AG10803 (cell line): Measurements from ENCODE around the gene KIF12.

Experiments
- DNase-seq: peaks from one replicate; pipeline ENCODE4 v3.0.0; 2010; ENCODE audit warnings: low read depth
- H3K4me3 ChIP-seq: 2 replicates; pipeline ENCODE4 v1.5.1; 2011; ENCODE audit warnings: mild to moderate bottlenecking, low read length, control low read depth
- TF ChIP-seq, protein P1 (sequence below): conservative IDR thresholded peaks from 2 replicates; pipeline ENCODE4 v1.5.1; 2011; ENCODE audit warnings: mild to moderate bottlenecking, low read length, control low read depth, inconsistent platforms

The KIF12 gene

DNA sequence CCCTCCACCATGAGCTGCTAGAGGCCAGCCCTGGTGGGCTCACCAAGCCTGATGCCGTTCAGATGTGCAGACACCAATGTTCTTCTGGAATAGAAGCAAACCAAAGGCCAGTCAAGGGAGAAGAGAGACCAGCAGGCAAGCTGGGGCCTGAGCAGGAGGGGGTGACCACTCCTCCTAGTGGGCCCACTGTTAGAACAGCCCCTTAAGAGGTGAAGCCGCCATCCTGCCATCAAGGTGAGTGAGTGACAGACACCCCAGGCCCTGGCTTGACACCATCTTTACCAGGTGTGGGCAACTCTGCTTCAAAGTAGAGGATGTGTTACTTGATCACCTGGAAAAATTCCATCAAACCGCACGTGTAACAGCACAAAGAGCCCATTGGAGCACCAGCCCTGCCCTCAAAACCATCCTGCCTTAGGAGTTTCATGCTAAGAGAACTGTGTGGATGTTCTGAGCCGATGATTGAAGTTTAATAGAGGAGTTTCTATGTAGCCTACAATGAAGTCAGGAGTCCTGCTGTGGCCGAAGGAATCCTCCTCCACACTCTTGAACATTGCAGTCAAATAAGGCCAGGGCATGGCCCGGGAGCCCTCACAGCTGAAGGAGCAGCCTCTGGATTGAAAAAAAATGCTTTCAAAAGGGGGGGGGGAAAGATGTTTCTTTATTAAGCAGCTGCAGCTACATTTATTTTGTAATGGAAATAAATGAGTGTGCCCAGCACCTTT lies 41.8 kb downstream of the KIF12 start:
- no peak overlapping the region for H3K4me3 ChIP-seq
- TF ChIP-seq, protein P1, sequence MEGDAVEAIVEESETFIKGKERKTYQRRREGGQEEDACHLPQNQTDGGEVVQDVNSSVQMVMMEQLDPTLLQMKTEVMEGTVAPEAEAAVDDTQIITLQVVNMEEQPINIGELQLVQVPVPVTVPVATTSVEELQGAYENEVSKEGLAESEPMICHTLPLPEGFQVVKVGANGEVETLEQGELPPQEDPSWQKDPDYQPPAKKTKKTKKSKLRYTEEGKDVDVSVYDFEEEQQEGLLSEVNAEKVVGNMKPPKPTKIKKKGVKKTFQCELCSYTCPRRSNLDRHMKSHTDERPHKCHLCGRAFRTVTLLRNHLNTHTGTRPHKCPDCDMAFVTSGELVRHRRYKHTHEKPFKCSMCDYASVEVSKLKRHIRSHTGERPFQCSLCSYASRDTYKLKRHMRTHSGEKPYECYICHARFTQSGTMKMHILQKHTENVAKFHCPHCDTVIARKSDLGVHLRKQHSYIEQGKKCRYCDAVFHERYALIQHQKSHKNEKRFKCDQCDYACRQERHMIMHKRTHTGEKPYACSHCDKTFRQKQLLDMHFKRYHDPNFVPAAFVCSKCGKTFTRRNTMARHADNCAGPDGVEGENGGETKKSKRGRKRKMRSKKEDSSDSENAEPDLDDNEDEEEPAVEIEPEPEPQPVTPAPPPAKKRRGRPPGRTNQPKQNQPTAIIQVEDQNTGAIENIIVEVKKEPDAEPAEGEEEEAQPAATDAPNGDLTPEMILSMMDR, result no peak
- DNase-seq, result no peak

DNA sequence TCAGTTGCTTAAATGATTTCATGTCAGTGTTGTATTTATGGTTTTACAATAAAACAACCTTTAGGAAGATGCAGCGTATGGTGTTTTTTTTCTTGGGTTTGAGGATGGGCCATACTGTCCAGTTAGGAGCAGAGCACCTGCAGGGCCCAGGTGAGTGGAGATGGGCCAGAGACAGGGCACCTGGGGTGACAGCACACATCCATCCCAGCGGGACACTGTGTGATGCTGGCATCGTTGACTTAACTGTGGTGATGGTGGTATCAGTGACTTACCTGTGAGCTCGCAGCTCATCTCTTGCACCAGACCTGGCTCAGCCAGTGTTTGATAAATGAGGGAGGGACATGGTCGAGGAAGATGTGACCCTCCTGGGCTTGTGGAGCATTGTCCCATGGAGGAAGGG lies 42.6 kb downstream of the KIF12 start:
- DNase-seq, result no peak
- no peak overlapping the region for H3K4me3 ChIP-seq
- TF ChIP-seq, protein P1, result no peak

DNA sequence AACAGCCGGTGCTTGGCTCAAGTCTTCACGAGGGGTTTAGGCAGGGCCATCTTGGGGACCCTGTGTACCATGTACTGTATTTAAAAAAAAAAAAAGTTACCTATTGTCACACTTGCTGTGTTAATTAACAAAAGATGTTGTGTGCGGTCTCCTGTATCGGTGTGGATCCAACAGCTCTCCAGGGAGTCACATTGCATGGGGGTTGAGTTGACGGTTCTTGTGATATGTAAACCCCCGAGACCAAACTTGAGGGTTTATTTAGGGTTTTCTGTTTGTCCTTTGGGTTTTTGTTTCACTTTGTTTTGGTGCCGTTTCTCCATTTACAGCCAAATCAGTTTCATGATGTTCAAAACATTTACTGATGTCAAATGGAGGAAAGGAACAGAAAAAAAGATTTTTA lies 43.2 kb downstream of the KIF12 start:
- TF ChIP-seq, protein P1, result no peak
- no peak for DNase-seq
- no peak overlapping the region for H3K4me3 ChIP-seq

DNA sequence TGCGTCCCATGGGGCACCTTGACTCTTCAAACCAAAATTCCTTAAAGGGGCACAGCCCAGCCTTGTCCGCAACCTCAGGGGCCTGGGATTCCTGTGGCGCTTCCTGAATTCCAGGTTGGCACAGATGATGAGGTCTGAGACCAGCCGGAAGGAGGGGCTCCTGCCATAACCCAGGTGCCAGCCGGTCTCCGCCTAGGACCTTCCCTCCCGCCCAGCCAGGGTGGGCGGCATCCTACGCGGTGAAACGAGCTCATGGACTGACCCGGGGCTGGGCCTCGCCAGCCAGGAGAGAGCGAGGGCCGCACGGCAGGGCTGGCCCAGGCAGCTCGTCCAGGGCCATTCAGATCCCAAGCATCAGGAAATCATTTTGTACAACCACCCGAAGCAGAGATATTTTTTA lies 44.0 kb downstream of the KIF12 start:
- TF ChIP-seq, protein P1, result no peak
- DNase-seq, result no peak
- no peak overlapping the region for H3K4me3 ChIP-seq

DNA sequence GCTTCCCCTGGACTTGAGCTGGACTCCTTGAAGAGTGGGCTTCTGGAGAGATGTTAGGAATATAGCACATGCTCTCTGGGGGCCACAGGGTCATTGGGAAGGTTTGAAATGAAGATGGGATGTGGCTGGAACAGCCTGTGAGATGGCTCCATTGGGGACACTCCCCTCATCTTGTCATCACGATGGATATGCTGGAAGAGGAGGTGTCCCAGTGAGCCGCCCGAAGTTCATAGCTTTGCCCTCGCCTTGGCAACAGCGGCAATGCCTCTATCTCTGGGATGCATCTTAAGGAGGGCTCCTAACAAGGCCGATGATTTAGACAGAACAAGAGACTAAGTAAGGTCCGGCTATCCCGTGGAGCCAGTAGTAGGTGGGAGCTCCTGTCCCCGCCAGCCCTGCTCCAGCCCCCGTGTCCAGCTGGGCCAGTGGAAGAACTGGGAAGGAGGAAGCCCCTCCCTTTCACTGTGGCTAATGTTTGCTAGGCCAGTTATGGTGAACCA lies 44.9 kb downstream of the KIF12 start:
- H3K4me3 ChIP-seq, result no peak overlapping the region
- TF ChIP-seq, protein P1, result no peak

DNA sequence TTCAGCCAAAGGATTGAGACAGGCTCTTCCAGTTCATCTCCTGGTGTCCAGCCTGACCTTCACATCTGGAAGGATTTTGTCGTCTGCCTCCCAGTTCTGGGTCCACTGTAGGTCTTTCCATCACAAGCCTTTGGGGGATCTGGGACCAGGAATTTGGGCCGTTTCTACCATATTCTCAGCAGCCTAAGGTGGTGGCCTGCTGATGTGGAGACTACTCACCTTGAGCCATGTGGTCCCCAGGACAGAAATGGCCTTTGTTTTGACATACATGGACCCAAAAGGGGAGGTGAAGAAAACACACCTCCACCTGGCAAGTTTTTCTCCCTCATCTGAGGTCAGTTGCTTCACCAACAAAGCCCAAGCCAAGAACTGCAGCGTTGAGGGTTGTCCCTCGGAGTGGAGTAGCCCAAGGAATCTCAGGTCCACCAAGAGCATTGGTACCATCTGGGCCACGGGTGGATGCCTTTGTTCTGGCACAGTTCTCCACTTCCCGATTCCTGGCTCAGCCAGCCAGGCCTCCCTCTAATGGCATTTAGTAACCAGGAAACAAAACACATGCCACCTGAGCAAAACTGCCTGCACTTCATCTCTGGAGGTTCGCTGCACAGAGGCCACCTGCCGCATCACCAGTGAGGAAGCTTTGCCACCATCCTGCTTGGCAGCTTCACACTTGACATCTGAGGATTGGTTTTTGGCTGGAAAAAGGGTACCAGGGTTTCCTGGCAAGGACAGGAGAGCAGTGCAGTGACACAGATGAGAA lies 45.7 kb downstream of the KIF12 start:
- no peak overlapping the region for H3K4me3 ChIP-seq
- DNase-seq, result no peak
- TF ChIP-seq, protein P1, result no peak

More for the DNA sequence above, 44.9 kb downstream of the KIF12 start:
- no peak for DNase-seq

DNA sequence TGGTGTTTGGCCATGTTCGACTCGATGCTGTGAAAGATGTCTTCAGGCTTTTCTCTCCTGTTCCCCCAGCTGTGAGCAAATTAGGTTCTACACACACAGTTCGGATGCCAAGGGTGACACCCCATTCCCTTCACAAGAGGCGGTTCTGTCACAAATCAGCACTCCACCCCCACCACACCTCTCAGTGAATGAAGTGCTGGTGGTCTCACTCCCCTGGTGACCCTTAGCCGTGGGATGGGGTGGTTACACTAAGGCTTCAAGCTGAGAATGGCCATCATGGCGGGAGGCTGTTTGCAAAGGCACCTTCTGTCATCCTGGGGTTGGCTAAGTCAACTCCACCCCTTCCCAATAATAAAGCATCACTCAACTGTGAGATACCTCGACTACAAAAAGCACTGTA lies 47.4 kb downstream of the KIF12 start:
- no peak for DNase-seq
- TF ChIP-seq, protein P1, result no peak
- H3K4me3 ChIP-seq, result no peak overlapping the region
